ENCODE results near the gene ZKSCAN1. TPM values are rescaled to one million over a fixed set of nuclear protein-coding genes. Genes with fewer than 3 reads are reported as not detected.
A peak's percentile ranks its signal among the peaks of the same experiment; 100 is the strongest.

The ZKSCAN1 gene
- total RNA-seq, 1 experiment from 2014 or later: 70.3 TPM

GRCh38 chr7:100044718-100045117, 29.3 kb downstream of the ZKSCAN1 start:
- CTCF ChIA-PET: interaction anchor here (0.7 kb wide), 1 partner anchor 173 kb away, joined by 18 read pairs; no protein-coding TSS in a partner anchor
- Histone ChIP-seq H3K9me3 (ENCODE audit: insufficient read depth, low read depth) (no peaks in the 10 kb centered on the region), H3K27me3 (ENCODE audit: insufficient read depth, low read depth) (no peaks in the 10 kb centered on the region), H3K4me2 (no peak overlapping the region), H3K79me2 (ENCODE audit: low read depth) (no peaks in the 10 kb centered on the region), H3K9me2 (ENCODE audit: insufficient read depth) (no peaks in the 10 kb centered on the region), H4K20me1 (ENCODE audit: insufficient read depth) (no peaks in the 10 kb centered on the region), H2AFZ (no peak overlapping the region), H3K4me3 (no peak overlapping the region), H3K27ac (no peak overlapping the region), H3F3A (ENCODE audit: insufficient read depth, low read depth) (peaks cover 25% of the 10 kb centered on the region; the same call in 1 of the 2 replicates), H3K36me3 (ENCODE audit: low read depth) (no peaks in the 10 kb centered on the region), H3K4me1 (replicated peaks; ENCODE audit: insufficient read depth) (peaks cover 18% of the 10 kb centered on the region)
- POLR2A ChIA-PET (ENCODE audit: unreplicated experiment): interaction anchor here (0.7 kb wide), 1 partner anchor 92 kb away, joined by 3 read pairs; no protein-coding TSS in a partner anchor
- intact Hi-C loops (cut with micrococcal nuclease; ENCODE audit: unreplicated experiment): no loop called here
- DNase-seq: no peak
- BruUV-seq (replicated peaks): no TSS peak
- no peak for TF ChIP-seq EZH2 (IDR thresholded peaks at IDR 0.05; ENCODE audit: low read depth)
- TF ChIP-seq, protein P1, sequence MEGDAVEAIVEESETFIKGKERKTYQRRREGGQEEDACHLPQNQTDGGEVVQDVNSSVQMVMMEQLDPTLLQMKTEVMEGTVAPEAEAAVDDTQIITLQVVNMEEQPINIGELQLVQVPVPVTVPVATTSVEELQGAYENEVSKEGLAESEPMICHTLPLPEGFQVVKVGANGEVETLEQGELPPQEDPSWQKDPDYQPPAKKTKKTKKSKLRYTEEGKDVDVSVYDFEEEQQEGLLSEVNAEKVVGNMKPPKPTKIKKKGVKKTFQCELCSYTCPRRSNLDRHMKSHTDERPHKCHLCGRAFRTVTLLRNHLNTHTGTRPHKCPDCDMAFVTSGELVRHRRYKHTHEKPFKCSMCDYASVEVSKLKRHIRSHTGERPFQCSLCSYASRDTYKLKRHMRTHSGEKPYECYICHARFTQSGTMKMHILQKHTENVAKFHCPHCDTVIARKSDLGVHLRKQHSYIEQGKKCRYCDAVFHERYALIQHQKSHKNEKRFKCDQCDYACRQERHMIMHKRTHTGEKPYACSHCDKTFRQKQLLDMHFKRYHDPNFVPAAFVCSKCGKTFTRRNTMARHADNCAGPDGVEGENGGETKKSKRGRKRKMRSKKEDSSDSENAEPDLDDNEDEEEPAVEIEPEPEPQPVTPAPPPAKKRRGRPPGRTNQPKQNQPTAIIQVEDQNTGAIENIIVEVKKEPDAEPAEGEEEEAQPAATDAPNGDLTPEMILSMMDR (conservative IDR thresholded peaks at IDR 0.05): no peak

GRCh38 chr7:100048680-100049079, 33.3 kb downstream of the ZKSCAN1 start:
- CTCF ChIA-PET: no interaction called here
- no TSS peak for BruUV-seq (replicated peaks)
- Histone ChIP-seq H3K36me3 (ENCODE audit: low read depth) (no peaks in the 10 kb centered on the region), H2AFZ (peak overlapping the region; percentile 98), H3K9me2 (ENCODE audit: insufficient read depth) (no peaks in the 10 kb centered on the region), H3K27me3 (ENCODE audit: insufficient read depth, low read depth) (no peaks in the 10 kb centered on the region), H3K79me2 (ENCODE audit: low read depth) (peaks cover 9% of the 10 kb centered on the region; the same call in 1 of the 2 replicates), H3F3A (ENCODE audit: insufficient read depth, low read depth) (peaks cover 30% of the 10 kb centered on the region; the same call in 1 of the 2 replicates), H3K4me1 (replicated peaks; ENCODE audit: insufficient read depth) (peaks cover 9% of the 10 kb centered on the region; the same call in 1 of the 2 replicates), H4K20me1 (ENCODE audit: insufficient read depth) (no peaks in the 10 kb centered on the region), H3K9me3 (ENCODE audit: insufficient read depth, low read depth) (no peaks in the 10 kb centered on the region), H3K27ac (no peak overlapping the region), H3K4me3 (no peak overlapping the region; the same call in 1 of the 2 replicates), H3K4me2 (peak overlapping the region; percentile 96)
- POLR2A ChIA-PET (ENCODE audit: unreplicated experiment): no interaction called here
- TF ChIP-seq, protein P1 (conservative IDR thresholded peaks at IDR 0.05): no peak
- DNase-seq: no peak
- intact Hi-C loops (cut with micrococcal nuclease; ENCODE audit: unreplicated experiment): loop anchor here (2.0 kb wide), 2 partner anchors 32 kb away; partner anchors contain the start of gene ZNF3

- CTCF ChIA-PET: interaction anchor here (0.6 kb wide), 1 partner anchor 13 kb away, joined by 4 read pairs; no protein-coding TSS in a partner anchor
These were observed 34.3 kb downstream of the ZKSCAN1 start, which contains the start of gene ZSCAN21 for GRCh38 chr7:100049441-100050291. Gene ZSCAN21 (plus strand): TSS chr7:100049774. CDS start chr7:100057007, 7,233 bp downstream.

More at GRCh38 chr7:100049441-100050291, 34.3 kb downstream of the ZKSCAN1 start, which contains the start of gene ZSCAN21:
- intact Hi-C loops (cut with micrococcal nuclease; ENCODE audit: unreplicated experiment): loop anchor here (2.0 kb wide), 2 partner anchors 31 to 33 kb away; partner anchors contain the start of gene ZNF3
- TF ChIP-seq, protein P1 (conservative IDR thresholded peaks at IDR 0.05): no peak; the same call in 1 of the 2 replicates
- no peak for TF ChIP-seq EZH2 (IDR thresholded peaks at IDR 0.05; ENCODE audit: low read depth)
- Histone ChIP-seq H3K79me2 (ENCODE audit: low read depth) (peaks cover 9% of the 10 kb centered on the region; the same call in 1 of the 2 replicates), H3K4me2 (peak within 1 kb of the TSS; percentile 96), H3K9me3 (ENCODE audit: insufficient read depth, low read depth) (no peaks in the 10 kb centered on the region), H3K27ac (peak within 1 kb of the TSS; percentile 65), H3K4me3 (peak within 1 kb of the TSS; percentile 89), H3F3A (ENCODE audit: insufficient read depth, low read depth) (peaks cover 30% of the 10 kb centered on the region; the same call in 1 of the 2 replicates), H2AFZ (peak within 1 kb of the TSS; percentile 98), H3K36me3 (ENCODE audit: low read depth) (no peaks in the 10 kb centered on the region), H3K27me3 (ENCODE audit: insufficient read depth, low read depth) (no peaks in the 10 kb centered on the region), H3K9me2 (ENCODE audit: insufficient read depth) (no peaks in the 10 kb centered on the region), H3K4me1 (replicated peaks; ENCODE audit: insufficient read depth) (peaks cover 9% of the 10 kb centered on the region; the same call in 1 of the 2 replicates), H4K20me1 (ENCODE audit: insufficient read depth) (no peaks in the 10 kb centered on the region)
- POLR2A ChIA-PET (ENCODE audit: unreplicated experiment): no interaction called here
- peak; percentile 54 to 81 for DNase-seq
- BruUV-seq (replicated peaks): TSS peak; percentile 68

All from PC-9 (cell line).